Sigmoid colon (tissue), 7 donors: ENCODE data around the gene PTPRN. TPM values are rescaled to one million over a fixed set of nuclear protein-coding genes. Genes with fewer than 3 reads are reported as not detected.

Experiments
- DNase-seq: peaks from one replicate; pipeline ENCODE4 v3.0.0-alpha.2; 2019
- H3K27ac ChIP-seq, 4 donors: fragments of 200-600 bp; sonication (generic); one replicate each; pipeline ENCODE4 v1.5.1; 2016 to 2019; ENCODE audit warnings: mild to moderate bottlenecking in 1 of 4
- H3K27me3 ChIP-seq, 3 donors: fragments of 200-600 bp; sonication (generic); one replicate each; pipeline ENCODE4 v1.5.1; 2019; ENCODE audit warnings: mild to moderate bottlenecking in 1 of 3
- H3K36me3 ChIP-seq, 4 donors: fragments of 200-600 bp; sonication (generic); one replicate each; pipeline ENCODE4 v1.5.1; 2016 to 2019
- H3K4me1 ChIP-seq, 4 donors: fragments of 200-600 bp; sonication (generic); one replicate each; pipeline ENCODE4 v1.5.1; 2017 to 2019
- H3K4me3 ChIP-seq, 4 donors: fragments of 200-600 bp; sonication (generic); one replicate each; pipeline ENCODE4 v1.5.1; 2017 to 2019; ENCODE audit warnings: mild to moderate bottlenecking in 2 of 4, moderate library complexity in 1 of 4
- H3K9me3 ChIP-seq, 4 donors: fragments of 200-600 bp in 3 of 4; sonication (generic) in 3 of 4; one replicate each; pipeline versions ENCODE4 v1.5.1 to v1.6.1; 2013 to 2019
- CTCF ChIP-seq, 4 experiments: fragments of 450-650 bp in 3 of 4; fragments of 200-600 bp in 1 of 4; IDR thresholded peaks; one replicate each; pipeline ENCODE4 v1.5.1; 2016 to 2019; ENCODE audit warnings: antibody characterized with exemption in 4 of 4, mild to moderate bottlenecking in 3 of 4, moderate library complexity in 2 of 4
- EP300 ChIP-seq, 4 donors: sonication (generic); formaldehyde crosslinking; IDR thresholded peaks; one replicate each; pipeline ENCODE4 v1.6.1; 2017; ENCODE audit warnings: antibody characterized with exemption in 4 of 4
- POLR2A ChIP-seq, 2 donors: fragments of 450-650 bp; IDR thresholded peaks; one replicate each; pipeline ENCODE4 v1.6.1; 2016; ENCODE audit warnings: antibody characterized with exemption in 2 of 2, mild to moderate bottlenecking in 2 of 2, moderate library complexity in 2 of 2
- POLR2AphosphoS5 ChIP-seq, 4 donors: sonication (generic); formaldehyde crosslinking; IDR thresholded peaks; one replicate each; pipeline ENCODE4 v1.6.1; 2017; ENCODE audit warnings: antibody characterized with exemption in 4 of 4
- WGBS, 2 donors: extraction: QIAGEN DNeasy Blood & Tissue Kit; methylation state at CpG; one replicate each; pipeline ENCODE4 v1.1.7; 2013; 5-methylcytosine and 5-hydroxymethylcytosine counted together
- intact Hi-C: fragments of 100-400 bp; cut with DNase I; formaldehyde crosslinking; loops from one replicate; pipeline ENCODE4 v1.15.1; 2023
- polyA plus RNA-seq, 3 donors: library from polyadenylated mRNA; stranded (reverse); fragments of 200-250 nt; gene quantifications; one replicate each; pipeline ENCODE4 v1.2.3, GENCODE V29; 2013
- total RNA-seq, 4 donors: library from RNA; depleted of rRNA; stranded (reverse); fragments of >200 nt; gene quantifications; one replicate each; pipeline ENCODE4 v1.1.0, GENCODE V29; 2016
- donor health status: healthy with polysubstance abuse.
- donor health status: Bipolar disorder and iron deficiency.
- donor health status: healthy.

Gene PTPRN
- total and polyA plus RNA-seq, 7 donors, result 1.2 to 8.8 (median 7.8) TPM; not detected in 2

GRCh38 chr2:219279916-219280516 is 29.2 kb downstream of the PTPRN start:
- WGBS, 2 donors, result 52 to 54% methylated on average over 12 of the region's 12 CpGs
- no peaks in the 10 kb centered on the region for H3K9me3 ChIP-seq
- H3K36me3 ChIP-seq, result peaks cover 16 to 47% (median 37%) of the 10 kb centered on the region in 4 donors
- H3K4me1 ChIP-seq, result peaks cover 0 to 41% (median 35%) of the 10 kb centered on the region in 4 donors
- H3K4me3 ChIP-seq, result peak overlapping the region; percentile 72 to 86 (median 75)
- DNase-seq, result peak; percentile 66
- TF ChIP-seq CTCF (IDR thresholded peaks at IDR 0.05), result no peak
- peak in 2 of 4 donors; percentile 36 to 63 for TF ChIP-seq POLR2AphosphoS5 (IDR thresholded peaks at IDR 0.05)
- peak overlapping the region; percentile 94 to 99 (median 95) for H3K27ac ChIP-seq
- no peaks in the 10 kb centered on the region for H3K27me3 ChIP-seq
- intact Hi-C loops, result loop anchor here (1.0 to 5.0 kb wide), 5 partner anchors 14 to 107 kb away; partner anchors contain the start of genes ABCB6, CNPPD1, DNPEP and TUBA4A

GRCh38 chr2:219279151-219279915 is 29.9 kb downstream of the PTPRN start, which contains the start of gene DNAJB2:
DNAJB2 (plus strand) TSS chr2:219279366; CDS start chr2:219279834, 468 bp downstream.
- DNase-seq, result peak; percentile 100
- Histone ChIP-seq H3K9me3 (no peaks in the 10 kb centered on the region), H3K36me3 (peaks cover 10 to 40% (median 30%) of the 10 kb centered on the region in 4 donors), H3K27ac (peak within 1 kb of the TSS; percentile 94 to 99 (median 95)), H3K27me3 (no peaks in the 10 kb centered on the region), H3K4me1 (peaks cover 0 to 47% (median 41%) of the 10 kb centered on the region in 4 donors), H3K4me3 (peak within 1 kb of the TSS; percentile 72 to 86 (median 75))
- intact Hi-C loops, result loop anchor here (1.0 to 5.0 kb wide), 5 partner anchors 15 to 108 kb away; partner anchors contain the start of genes ABCB6, CNPPD1, DNPEP and TUBA4A
- TF ChIP-seq CTCF (IDR thresholded peaks at IDR 0.05) (no peak), POLR2A (IDR thresholded peaks at IDR 0.05) (peak; percentile 56 to 73), EP300 (IDR thresholded peaks at IDR 0.05) (peak; percentile 16 to 97 (median 62)), POLR2AphosphoS5 (IDR thresholded peaks at IDR 0.05) (peak; percentile 89 to 95 (median 93))
- 1% methylated on average over 65 of the region's 65 CpGs for WGBS, 2 donors

- H3K4me3 ChIP-seq, result peak overlapping the region; percentile 11 to 86 (median 75)
- peaks cover 0 to 54% (median 46%) of the 10 kb centered on the region in 4 donors for H3K4me1 ChIP-seq
- H3K9me3 ChIP-seq, result no peaks in the 10 kb centered on the region
- no peak for DNase-seq
- intact Hi-C loops, result loop anchor here (1.0 to 5.0 kb wide), 5 partner anchors 16 to 109 kb away; partner anchors contain the start of genes ABCB6, CNPPD1, DNPEP and TUBA4A
- no peaks in the 10 kb centered on the region for H3K27me3 ChIP-seq
- WGBS, 2 donors, result 11 to 14% methylated on average over 9 of the region's 9 CpGs
- H3K36me3 ChIP-seq, result peaks cover 10 to 34% (median 24%) of the 10 kb centered on the region in 4 donors
- no peak for TF ChIP-seq CTCF (IDR thresholded peaks at IDR 0.05)
- peak overlapping the region; percentile 94 to 99 (median 95) for H3K27ac ChIP-seq
Measured at GRCh38 chr2:219278655-219279150, 30.5 kb downstream of the PTPRN start.

GRCh38 chr2:219277703-219278654 is 31.2 kb downstream of the PTPRN start:
- intact Hi-C loops, result loop anchor here (1.0 to 5.0 kb wide), 5 partner anchors 25 to 118 kb away; partner anchors contain the start of genes ABCB6, CNPPD1, DNPEP and NHEJ1
- 25 to 27% methylated on average over 25 of the region's 25 CpGs for WGBS, 2 donors
- TF ChIP-seq POLR2AphosphoS5 (IDR thresholded peaks at IDR 0.05) (peak in 2 of 4 donors; percentile 7 to 21), POLR2A (IDR thresholded peaks at IDR 0.05) (no peak), CTCF (IDR thresholded peaks at IDR 0.05) (peak; percentile 90 to 99 (median 96))

More at GRCh38 chr2:219277703-219278654, 31.2 kb downstream of the PTPRN start:
- Histone ChIP-seq H3K27ac (peak overlapping the region; percentile 94 to 99 (median 95)), H3K4me3 (peak overlapping the region in 1 of 4 donors; percentile 78), H3K9me3 (no peaks in the 10 kb centered on the region), H3K36me3 (peaks cover 5 to 27% (median 18%) of the 10 kb centered on the region in 4 donors), H3K27me3 (no peaks in the 10 kb centered on the region), H3K4me1 (peaks cover 0 to 54% (median 46%) of the 10 kb centered on the region in 4 donors)
- peak; percentile 92 for DNase-seq
